ENCODE measurements around the gene PAFAH1B1. TPM values are rescaled to one million over a fixed set of nuclear protein-coding genes. Genes with fewer than 3 reads are reported as not detected.

PAFAH1B1 gene
- total and polyA plus RNA-seq, 2 donors (not counting 3 experiments of a cell fraction or from before 2014, with no cell fraction given): 46.5 to 158 TPM

- intact Hi-C loops (cut with micrococcal nuclease): no loop called here
- no peak for FAIRE-seq
- no peaks in the 10 kb centered on the region for H4K20me1 ChIP-seq (replicated peaks; ENCODE audit: control insufficient read depth, extremely low read depth, insufficient read depth, low read length)
These were observed 141.5 kb downstream of the PAFAH1B1 start for GRCh38 chr17:2734939-2735338.

More at GRCh38 chr17:2734939-2735338, 141.5 kb downstream of the PAFAH1B1 start:
- Histone ChIP-seq H3K9me1 (replicated peaks; ENCODE audit: control insufficient read depth, extremely low read depth, insufficient read depth, low read length) (no peaks in the 10 kb centered on the region), H3K36me3 (ENCODE audit: control insufficient read depth in 2 of 2, extremely low read depth in 1 of 2, insufficient read depth in 2 of 2, low read length in 2 of 2) (no peaks in the 10 kb centered on the region), H3K4me1 (ENCODE audit: control insufficient read depth, extremely low read depth, insufficient read depth, low read length) (no peaks in the 10 kb centered on the region), H3K4me3 (replicated peaks in 1 of 3; ENCODE audit: insufficient read depth in 1 of 3, low read depth in 1 of 3, low read length in 3 of 3) (no peak overlapping the region), H3K27ac (ENCODE audit: insufficient read depth, low read depth, low read length) (no peak overlapping the region), H3K79me2 (ENCODE audit: control insufficient read depth, insufficient read depth, low read length) (no peaks in the 10 kb centered on the region), H3K9ac (replicated peaks; ENCODE audit: extremely low read depth, insufficient read depth, low read length) (no peak overlapping the region), H3K9me3 (replicated peaks; ENCODE audit: control insufficient read depth, insufficient read depth, low read length) (no peaks in the 10 kb centered on the region), H3K4me2 (ENCODE audit: insufficient read depth, low read length) (no peak overlapping the region), H3K27me3 (ENCODE audit: control insufficient read depth in 2 of 2, insufficient read depth in 2 of 2, low read length in 2 of 2) (no peaks in the 10 kb centered on the region), H2AFZ (ENCODE audit: low read depth, low read length) (no peak overlapping the region)
- POLR2A ChIA-PET: no interaction called here
- TF ChIP-seq FOS (IDR thresholded peaks at IDR 0.05; ENCODE audit: borderline replicate concordance, insufficient read depth, low read length) (no peak), POLR2A (IDR thresholded peaks at IDR 0.05; ENCODE audit: low read depth, low read length) (no peak), MYC (IDR thresholded peaks at IDR 0.05; ENCODE audit: low read depth, low read length) (no peak), JUN (IDR thresholded peaks at IDR 0.05; ENCODE audit: borderline replicate concordance, insufficient read depth, insufficient read length, low read depth) (no peak), CTCF (IDR thresholded peaks at IDR 0.05; ENCODE audit: extremely low read depth in 1 of 2, insufficient read depth in 1 of 2, low read depth in 1 of 2, low read length in 2 of 2) (no peak), EZH2 (IDR thresholded peaks at IDR 0.05; ENCODE audit: borderline replicate concordance, low read depth, low read length, severe bottlenecking) (no peak), GATA2 (IDR thresholded peaks at IDR 0.05; ENCODE audit: insufficient read depth, insufficient read length, low read depth, low read length) (no peak), POLR2AphosphoS5 (IDR thresholded peaks at IDR 0.05; ENCODE audit: insufficient read depth, low read depth, low read length) (no peak)
- TF ChIP-seq, protein P1, sequence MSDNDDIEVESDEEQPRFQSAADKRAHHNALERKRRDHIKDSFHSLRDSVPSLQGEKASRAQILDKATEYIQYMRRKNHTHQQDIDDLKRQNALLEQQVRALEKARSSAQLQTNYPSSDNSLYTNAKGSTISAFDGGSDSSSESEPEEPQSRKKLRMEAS (IDR thresholded peaks at IDR 0.05; ENCODE audit: insufficient read depth, insufficient read length): no peak
- DNase-seq (ENCODE audit: low read depth, low spot score): no peak
- BruUV-seq (replicated peaks): no TSS peak
- CTCF ChIA-PET: interaction anchor here (1.3 kb wide), 1 partner anchor 353 kb away, joined by 7 read pairs; no protein-coding TSS in a partner anchor
- dilution Hi-C loops (cut with MboI; ENCODE audit: extremely low pct_ligation_motif_present, low sequenced_read_pairs): no loop called here

Small RNA genes lying within 50 kb of the gene (microRNA-seq; reads per million reads assigned to microRNA genes)
- not detected for gene MIR6776 (ENCODE audit: borderline number of aligned reads, borderline replicate concordance)

Small RNA genes lying within 50 kb of the gene (small RNA-seq; reads per million reads assigned to genes)
- gene MIR6776 (ENCODE audit: insufficient read depth, insufficient read length, low read depth, low replicate concordance) (not detected), gene RN7SL608P (ENCODE audit: insufficient read depth, insufficient read length, low read depth, low replicate concordance) (not detected)

Other genes with a start within 250 kb of the PAFAH1B1 start
- gene MNT, start 192.6 kb upstream of the PAFAH1B1 start, total RNA-seq: 21.6 TPM in 2 replicates
- gene MNT, start 192.6 kb upstream of the PAFAH1B1 start, polyA plus RNA-seq: 4.1 and 6.6 TPM in 2 replicates
- 22.9 and 24.7 TPM in 2 replicates for gene METTL16, start 81.8 kb upstream of the PAFAH1B1 start, total RNA-seq
- 8.4 and 11.0 TPM in 2 replicates for gene METTL16, start 81.8 kb upstream of the PAFAH1B1 start, polyA plus RNA-seq
- 66.2 and 80.7 TPM in 2 replicates for gene CLUH, start 118.1 kb downstream of the PAFAH1B1 start, total RNA-seq
- gene CLUH, start 118.1 kb downstream of the PAFAH1B1 start, polyA plus RNA-seq: 33.8 and 49.8 TPM in 2 replicates
- not detected in 2 replicates for gene CCDC92B, start 156.0 kb downstream of the PAFAH1B1 start, total RNA-seq
- not detected in 2 replicates for gene CCDC92B, start 156.0 kb downstream of the PAFAH1B1 start, polyA plus RNA-seq
- gene RAP1GAP2, start 202.8 kb downstream of the PAFAH1B1 start, total RNA-seq: 3.1 and 3.6 TPM in 2 replicates
- 1.4 and 2.3 TPM in 2 replicates for gene RAP1GAP2, start 202.8 kb downstream of the PAFAH1B1 start, polyA plus RNA-seq